Germinal center (tissue), 1 donor: ENCODE results near the gene IL36B.

Source experiments
- DNase-seq: peaks from one replicate; pipeline ENCODE4 v3.0.0; 2012; ENCODE audit warnings: mixed read lengths, low spot score

The IL36B gene

DNA sequence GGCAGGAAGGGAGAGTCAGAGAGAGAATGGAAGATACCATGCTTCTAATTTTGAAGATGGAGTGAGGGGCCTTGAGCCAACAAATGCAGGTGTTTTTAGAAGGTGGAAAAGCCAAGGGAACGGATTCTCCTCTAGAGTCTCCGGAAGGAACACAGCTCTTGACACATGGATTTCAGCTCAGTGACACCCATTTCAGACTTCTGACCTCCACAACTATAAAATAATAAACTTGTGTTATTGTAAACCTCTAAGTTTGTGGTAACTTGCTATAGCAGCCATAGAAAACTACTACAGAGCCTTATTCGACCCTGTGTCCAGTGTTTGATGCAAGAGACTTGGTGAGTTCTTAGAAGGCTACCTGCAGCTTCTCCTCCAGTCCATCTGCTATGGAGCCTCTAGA, 22.9 kb upstream of the IL36B start:
- no peak for DNase-seq

DNA sequence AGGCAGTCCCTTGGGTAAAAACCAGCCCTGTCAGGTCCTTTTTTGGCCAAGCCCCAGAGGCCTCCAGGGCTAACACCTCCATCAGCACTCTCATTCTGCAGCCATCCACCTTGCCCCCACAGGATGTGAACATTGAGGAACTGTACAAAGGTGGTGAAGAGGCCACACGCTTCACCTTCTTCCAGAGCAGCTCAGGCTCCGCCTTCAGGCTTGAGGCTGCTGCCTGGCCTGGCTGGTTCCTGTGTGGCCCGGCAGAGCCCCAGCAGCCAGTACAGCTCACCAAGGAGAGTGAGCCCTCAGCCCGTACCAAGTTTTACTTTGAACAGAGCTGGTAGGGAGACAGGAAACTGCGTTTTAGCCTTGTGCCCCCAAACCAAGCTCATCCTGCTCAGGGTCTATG, 22.4 kb upstream of the IL36B start:
- DNase-seq, result no peak

DNA sequence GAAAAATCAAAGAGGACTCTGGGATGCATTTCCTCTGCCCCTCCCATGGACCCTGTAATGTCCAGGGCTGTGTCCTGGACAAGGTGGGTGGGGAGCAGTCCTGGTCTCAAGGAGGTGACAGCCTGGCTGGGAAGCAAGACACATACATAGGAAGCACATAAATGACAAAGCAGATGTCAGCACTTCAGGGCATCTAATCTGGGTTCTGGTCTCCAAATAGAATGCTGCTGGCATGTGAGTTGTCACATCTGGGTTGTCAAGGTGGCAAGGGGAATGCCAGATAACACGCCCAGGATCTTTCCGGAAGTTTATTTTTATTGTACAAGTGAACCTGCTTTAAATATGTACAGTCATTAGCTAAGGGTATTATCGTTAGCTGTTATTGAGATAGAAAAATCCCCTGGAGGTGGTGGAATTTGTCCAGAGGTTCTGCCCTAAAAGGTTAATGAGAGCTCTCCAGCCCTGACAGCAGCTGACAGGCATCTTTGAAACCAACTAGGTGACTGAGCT, 20.7 kb upstream of the IL36B start:
- DNase-seq, result no peak

DNA sequence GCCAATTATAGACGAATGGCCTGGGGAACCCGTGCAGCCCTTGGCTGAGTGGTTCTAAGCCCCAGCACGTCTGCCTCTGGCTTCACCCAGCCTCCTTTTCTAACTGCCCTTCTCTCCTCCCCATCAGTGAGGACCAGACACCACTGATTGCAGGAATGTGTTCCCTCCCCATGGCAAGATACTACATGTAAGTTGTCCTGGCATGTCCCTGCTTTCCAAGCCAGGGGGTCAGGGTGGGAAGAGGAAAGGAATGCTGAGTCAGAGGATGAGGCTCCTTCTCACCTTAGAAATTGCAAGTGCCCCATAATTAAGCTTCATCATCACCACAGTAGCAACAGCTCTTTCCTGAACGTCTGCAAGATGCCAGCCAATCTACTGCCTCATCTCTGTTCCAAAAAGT, 19.9 kb upstream of the IL36B start:
- DNase-seq, result no peak

DNA sequence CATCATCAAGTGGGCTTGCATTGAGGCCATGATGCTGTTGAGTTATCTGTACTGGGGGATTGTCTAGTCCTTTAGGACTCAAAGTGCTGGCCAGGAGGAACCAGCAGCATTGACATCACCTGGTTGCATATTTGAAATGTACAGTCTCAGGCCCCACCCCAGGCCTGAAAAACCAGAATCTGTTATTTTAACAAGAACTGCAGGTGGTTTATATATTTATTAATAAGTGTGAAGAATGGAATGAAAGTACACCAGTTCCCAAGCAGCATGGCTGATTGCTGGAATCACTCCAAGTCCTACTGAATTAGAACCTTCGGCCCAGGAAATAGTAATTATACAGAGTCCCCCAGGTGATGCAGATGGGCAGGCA, 17.9 kb upstream of the IL36B start:
- DNase-seq, result no peak

- no peak for DNase-seq
Measured at GRCh38 chr2:113069676-113070605, 17.3 kb upstream of the IL36B start.

DNA sequence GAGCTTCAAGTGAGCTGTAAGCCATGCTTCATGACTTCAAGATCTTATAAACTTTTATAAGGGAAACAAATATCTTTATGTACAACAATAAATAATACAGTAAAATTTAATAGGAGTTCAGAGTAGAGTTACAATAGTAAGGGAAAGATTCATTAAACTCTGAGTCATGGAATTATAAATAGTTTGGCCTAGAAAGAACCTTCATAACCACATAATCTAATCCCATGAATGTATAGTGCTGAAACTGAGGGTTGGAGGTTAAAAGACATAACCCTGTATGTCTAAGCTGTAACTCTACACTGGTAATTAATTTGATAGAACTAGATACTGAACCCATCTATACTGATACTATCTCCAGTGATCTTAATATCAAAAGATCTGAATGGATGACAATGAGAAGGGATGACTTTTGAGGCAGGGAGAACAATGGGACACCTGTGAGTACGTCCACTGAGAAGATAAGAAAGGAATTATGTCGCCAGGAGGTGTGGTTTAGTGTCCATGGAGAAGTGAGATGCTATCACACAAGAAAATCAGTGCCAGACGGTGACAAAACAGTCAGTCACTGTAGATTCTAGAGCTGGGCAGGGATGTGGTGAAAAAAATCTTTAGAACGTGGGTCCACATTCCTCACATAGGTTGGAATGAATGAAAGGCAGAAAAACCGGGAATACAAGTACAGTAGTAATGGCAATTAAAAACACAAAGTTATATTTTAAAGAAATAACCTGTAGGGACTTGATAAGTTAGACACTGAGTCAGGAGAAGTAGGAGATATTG, 16.2 kb upstream of the IL36B start:
- no peak for DNase-seq

GRCh38 chr2:113068249-113068648, 15.6 kb upstream of the IL36B start:
- DNase-seq, result no peak

- DNase-seq, result no peak
Measured at GRCh38 chr2:113067681-113068080, 15.0 kb upstream of the IL36B start, which contains the start of gene IL1F10. Gene IL1F10 (plus strand): TSS chr2:113067970. CDS start chr2:113072739, 4,769 bp downstream.

DNA sequence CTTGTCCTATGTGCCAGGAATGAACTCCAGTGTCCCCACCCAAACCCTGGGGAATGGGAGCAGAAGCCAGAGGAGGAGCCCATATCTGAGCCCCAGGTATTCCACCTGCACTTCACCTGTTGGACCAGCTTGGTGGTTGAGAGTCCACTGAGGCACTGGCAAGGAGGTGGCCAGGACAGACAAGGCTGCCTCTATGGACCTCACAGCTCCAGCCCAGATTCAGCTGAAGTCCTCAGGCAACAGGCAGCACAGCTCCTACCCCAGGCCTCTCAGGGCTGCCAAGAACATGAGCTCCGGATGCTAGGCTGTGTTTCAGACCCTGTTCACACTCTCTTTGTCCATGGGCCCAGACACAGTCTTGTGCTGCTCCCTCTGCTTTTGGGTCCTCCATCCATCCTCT, 12.2 kb upstream of the IL36B start:
- no peak for DNase-seq

DNA sequence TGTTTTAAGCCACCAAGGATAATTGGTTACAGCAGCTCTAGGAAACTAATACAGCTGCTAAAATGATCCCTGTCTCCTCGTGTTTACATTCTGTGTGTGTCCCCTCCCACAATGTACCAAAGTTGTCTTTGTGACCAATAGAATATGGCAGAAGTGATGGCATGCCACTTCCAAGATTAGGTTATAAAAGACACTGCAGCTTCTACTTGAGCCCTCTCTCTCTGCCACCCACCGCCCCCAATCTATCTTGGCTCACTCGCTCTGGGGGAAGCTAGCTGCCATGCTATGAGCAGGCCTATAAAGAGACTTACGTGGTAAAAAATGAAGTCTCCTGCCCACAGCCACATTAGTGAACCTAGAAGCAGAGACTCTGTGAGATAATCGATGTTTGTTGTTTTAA, 11.6 kb upstream of the IL36B start:
- no peak for DNase-seq

- DNase-seq, result no peak
Measured at GRCh38 chr2:113061896-113062770, 9.5 kb upstream of the IL36B start.

- no peak for DNase-seq
Measured at GRCh38 chr2:113061241-113061640, 8.6 kb upstream of the IL36B start.

DNA sequence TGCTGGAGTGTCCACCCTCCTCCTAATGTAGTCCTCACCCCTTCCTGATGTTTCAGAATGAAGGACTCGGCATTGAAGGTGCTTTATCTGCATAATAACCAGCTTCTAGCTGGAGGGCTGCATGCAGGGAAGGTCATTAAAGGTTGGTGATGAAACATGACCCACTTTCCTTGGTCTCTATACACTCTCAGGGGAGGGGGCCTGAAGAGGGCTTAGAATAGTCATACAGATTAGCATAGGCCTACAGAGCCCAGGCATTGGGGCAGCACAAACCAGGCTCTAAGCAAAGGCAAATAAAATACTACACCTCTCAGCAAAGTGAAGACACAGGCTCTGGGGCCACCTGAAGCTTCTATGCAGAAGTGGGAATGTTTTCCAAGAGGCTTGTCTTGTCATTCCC, 8.1 kb upstream of the IL36B start:
- no peak for DNase-seq

- DNase-seq, result no peak
Measured at GRCh38 chr2:113060396-113060795, 7.7 kb upstream of the IL36B start.

DNA sequence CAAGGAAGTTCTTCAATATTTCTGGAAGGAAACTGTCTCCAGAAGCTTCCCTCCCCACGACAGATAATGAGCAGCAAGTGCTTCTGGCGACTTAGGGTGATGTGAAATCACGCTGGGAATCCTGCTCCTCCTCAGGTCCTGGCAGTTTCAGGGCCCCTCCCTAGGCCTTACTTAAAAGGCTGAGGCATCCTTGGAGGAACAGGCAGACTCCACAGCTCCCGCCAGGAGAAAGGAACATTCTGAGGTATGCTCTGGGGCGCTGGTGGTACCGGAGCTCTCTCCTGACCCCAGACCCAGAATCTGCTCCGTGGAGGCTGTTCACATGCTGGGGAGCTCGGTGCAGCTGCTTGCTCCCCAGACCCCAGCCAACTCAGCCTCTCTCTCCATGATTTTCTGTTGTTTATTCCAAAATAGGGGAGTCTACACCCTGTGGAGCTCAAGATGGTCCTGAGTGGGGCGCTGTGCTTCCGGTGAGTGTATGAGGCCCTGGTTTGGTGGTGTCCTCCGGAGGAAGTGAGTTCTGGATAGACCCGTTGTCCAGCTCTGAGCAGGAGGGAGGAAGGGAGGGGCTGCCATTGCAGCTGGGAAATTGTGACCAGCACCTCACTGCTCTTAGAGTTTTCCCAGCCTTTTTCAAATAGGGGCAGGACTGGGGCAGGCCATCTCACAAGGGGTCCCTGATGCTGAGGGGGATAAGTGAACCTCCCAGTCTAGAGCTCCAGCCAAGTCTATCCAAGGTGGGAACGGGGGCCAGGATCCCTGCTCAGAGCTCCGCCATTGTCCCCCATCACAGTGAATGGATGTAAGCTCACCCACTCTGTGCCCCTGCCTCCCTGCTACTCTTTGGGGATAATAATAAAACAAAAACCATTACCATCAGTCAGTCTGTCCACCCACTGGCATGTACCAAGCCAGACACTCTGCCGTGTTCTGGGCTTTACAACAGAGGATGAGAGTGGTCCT, 6.6 kb upstream of the IL36B start, which contains the start of gene IL36RN:
IL36RN (plus strand) TSS at position 201 of the 963 bp plus-strand sequence; CDS start at position 442, 241 bp downstream.
- DNase-seq, result no peak

- no peak for DNase-seq
Measured at GRCh38 chr2:113058411-113058994, 5.8 kb upstream of the IL36B start.

- DNase-seq, result no peak
Measured at GRCh38 chr2:113057117-113057516, 4.5 kb upstream of the IL36B start.

- DNase-seq, result no peak
Measured at GRCh38 chr2:113056521-113056920, 3.9 kb upstream of the IL36B start.

DNA sequence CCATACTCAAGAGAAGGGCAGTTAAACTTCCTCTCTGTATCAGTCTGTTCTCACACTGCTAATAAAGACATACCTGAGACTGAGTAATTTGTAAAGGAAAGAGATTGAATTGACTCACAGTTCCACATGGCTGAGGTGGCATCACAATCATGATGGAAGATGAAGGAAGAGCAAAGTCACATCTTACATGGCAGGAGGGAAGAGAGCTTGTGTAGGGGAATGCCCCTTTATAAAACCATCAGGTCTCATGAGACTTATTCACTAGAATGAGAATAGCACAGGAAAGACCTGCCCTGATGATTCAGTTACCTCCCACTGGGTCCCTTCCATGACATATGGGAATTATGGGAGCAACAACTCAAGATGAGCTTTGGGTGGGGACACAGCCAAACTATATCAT, 1.4 kb upstream of the IL36B start:
- DNase-seq, result no peak
